Brain microvascular endothelial cell (primary cell): Measurements from ENCODE around the gene ABHD2.

Source experiments
- DNase-seq: peaks from one replicate; pipeline ENCODE4 v3.0.0-alpha.2; 2020
- H3K27ac ChIP-seq: fragments of 250-450 bp; sonication (Bioruptor Pico); 2 replicates; pipeline ENCODE4 v1.5.1; 2020; ENCODE audit warnings: mild to moderate bottlenecking, moderate library complexity
- H3K27me3 ChIP-seq: fragments of 250-450 bp; sonication (Bioruptor Pico); replicated peaks from 2 replicates; pipeline ENCODE4 v1.5.1; 2020; ENCODE audit warnings: mild to moderate bottlenecking
- H3K36me3 ChIP-seq: fragments of 250-450 bp; sonication (Bioruptor Pico); replicated peaks from 2 replicates; pipeline ENCODE4 v1.5.1; 2020; ENCODE audit warnings: mild to moderate bottlenecking
- H3K4me3 ChIP-seq: 2 replicates; pipeline ENCODE4 v1.5.1; 2011; ENCODE audit warnings: low read depth, mild to moderate bottlenecking, control low read depth, low read length, moderate library complexity
- in situ Hi-C: cut with HindIII; loops from 2 replicates; pipeline ENCODE4 v1.10.0; 2017; ENCODE audit warnings: low sequenced_read_pairs, low pct_ligation_motif_present
- TF ChIP-seq, protein P1 (sequence below): IDR thresholded peaks from 2 replicates; pipeline ENCODE4 v1.5.1; 2011; ENCODE audit warnings: low read depth, mild to moderate bottlenecking, moderate library complexity, low read length, control low read depth, inconsistent platforms; ENCODE audit errors: missing control alignments

Gene ABHD2

DNA sequence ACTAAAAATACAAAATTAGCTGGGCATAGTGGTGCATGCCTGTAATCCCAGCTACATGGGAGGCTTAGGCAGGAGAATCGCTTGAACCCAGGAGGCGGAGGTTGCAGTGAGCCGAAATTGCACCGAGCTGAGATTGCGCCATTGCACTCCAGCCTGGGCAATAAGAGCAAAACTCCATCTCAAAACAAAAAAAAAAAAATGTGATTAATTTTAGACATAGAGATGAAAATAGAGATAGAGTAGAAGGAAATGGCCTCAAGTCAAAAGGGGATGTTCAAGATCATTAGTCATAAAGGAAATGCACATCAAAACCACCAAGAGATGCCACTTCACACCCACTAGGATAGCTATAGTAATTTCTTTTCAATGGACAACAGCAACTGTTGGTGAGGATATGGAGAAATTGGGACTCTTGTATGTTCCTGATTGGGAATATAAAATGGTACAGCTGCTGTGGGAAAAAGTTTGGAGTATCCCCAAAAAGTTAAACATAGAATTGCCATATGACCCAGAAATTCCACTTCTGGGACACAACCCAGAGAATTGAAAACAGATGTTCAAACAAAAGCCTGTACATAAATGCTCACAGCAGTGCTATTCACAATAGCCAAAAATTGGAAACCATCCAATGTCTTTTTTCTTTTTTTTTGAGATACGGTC is 55.4 kb downstream of the ABHD2 start:
- in situ Hi-C loops: no loop called here
- H3K36me3 ChIP-seq: no peaks in the 10 kb centered on the region
- no peaks in the 10 kb centered on the region for H3K27me3 ChIP-seq
- H3K4me3 ChIP-seq: no peak overlapping the region
- H3K27ac ChIP-seq: peak overlapping the region; percentile 82
- TF ChIP-seq, protein P1, sequence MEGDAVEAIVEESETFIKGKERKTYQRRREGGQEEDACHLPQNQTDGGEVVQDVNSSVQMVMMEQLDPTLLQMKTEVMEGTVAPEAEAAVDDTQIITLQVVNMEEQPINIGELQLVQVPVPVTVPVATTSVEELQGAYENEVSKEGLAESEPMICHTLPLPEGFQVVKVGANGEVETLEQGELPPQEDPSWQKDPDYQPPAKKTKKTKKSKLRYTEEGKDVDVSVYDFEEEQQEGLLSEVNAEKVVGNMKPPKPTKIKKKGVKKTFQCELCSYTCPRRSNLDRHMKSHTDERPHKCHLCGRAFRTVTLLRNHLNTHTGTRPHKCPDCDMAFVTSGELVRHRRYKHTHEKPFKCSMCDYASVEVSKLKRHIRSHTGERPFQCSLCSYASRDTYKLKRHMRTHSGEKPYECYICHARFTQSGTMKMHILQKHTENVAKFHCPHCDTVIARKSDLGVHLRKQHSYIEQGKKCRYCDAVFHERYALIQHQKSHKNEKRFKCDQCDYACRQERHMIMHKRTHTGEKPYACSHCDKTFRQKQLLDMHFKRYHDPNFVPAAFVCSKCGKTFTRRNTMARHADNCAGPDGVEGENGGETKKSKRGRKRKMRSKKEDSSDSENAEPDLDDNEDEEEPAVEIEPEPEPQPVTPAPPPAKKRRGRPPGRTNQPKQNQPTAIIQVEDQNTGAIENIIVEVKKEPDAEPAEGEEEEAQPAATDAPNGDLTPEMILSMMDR: no peak
- DNase-seq: peak; percentile 66

DNA sequence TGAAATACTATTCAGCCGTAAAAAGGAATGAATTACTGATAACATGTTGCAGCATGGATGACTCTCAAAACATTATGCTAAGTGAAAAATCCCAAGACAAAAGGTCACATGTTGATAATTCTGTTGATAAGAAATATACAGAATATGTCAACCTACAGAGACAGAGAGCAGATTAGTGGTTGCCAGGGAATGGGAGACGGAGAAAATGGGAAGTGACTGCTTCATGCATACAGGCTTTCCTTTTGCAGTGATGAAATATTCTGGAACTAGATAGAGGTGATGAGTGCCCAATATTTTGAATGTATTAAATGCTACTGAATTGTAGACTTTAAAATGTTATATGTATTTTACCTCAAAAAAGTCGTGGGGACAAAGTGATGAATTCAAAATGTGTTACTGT is 56.2 kb downstream of the ABHD2 start:
- H3K27ac ChIP-seq: no peak overlapping the region
- in situ Hi-C loops: no loop called here
- no peak overlapping the region for H3K4me3 ChIP-seq
- no peaks in the 10 kb centered on the region for H3K27me3 ChIP-seq
- no peaks in the 10 kb centered on the region for H3K36me3 ChIP-seq
- DNase-seq: no peak
- TF ChIP-seq, protein P1: no peak

DNA sequence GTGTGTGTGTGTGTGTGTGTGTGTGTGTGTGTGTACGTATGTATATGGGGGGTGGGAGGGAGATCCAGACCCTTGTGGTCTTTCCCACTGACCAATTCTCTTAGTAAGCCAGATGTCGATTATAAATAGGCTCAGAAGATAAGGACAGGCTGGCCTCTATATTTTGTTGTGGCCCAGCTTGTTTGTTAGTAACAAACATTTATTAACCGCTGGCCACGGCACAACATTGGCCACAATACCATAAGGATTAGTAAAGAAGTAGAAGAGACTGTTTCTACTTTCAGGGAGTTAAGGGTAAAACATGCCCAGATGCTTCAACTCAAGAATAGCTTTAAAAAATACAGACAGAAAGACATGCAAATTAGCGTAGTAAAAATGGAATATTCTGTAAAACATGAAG is 58.1 kb downstream of the ABHD2 start:
- Histone ChIP-seq H3K27me3 (no peaks in the 10 kb centered on the region), H3K27ac (no peak overlapping the region), H3K4me3 (no peak overlapping the region), H3K36me3 (no peaks in the 10 kb centered on the region)
- in situ Hi-C loops: no loop called here
- DNase-seq: no peak
- TF ChIP-seq, protein P1: no peak

- Histone ChIP-seq H3K4me3 (no peak overlapping the region), H3K27ac (no peak overlapping the region), H3K27me3 (no peaks in the 10 kb centered on the region), H3K36me3 (peaks cover 15% of the 10 kb centered on the region)
- in situ Hi-C loops: no loop called here
- TF ChIP-seq, protein P1: no peak
- no peak for DNase-seq
Observed at GRCh38 chr15:89148126-89148525, 59.9 kb downstream of the ABHD2 start.

DNA sequence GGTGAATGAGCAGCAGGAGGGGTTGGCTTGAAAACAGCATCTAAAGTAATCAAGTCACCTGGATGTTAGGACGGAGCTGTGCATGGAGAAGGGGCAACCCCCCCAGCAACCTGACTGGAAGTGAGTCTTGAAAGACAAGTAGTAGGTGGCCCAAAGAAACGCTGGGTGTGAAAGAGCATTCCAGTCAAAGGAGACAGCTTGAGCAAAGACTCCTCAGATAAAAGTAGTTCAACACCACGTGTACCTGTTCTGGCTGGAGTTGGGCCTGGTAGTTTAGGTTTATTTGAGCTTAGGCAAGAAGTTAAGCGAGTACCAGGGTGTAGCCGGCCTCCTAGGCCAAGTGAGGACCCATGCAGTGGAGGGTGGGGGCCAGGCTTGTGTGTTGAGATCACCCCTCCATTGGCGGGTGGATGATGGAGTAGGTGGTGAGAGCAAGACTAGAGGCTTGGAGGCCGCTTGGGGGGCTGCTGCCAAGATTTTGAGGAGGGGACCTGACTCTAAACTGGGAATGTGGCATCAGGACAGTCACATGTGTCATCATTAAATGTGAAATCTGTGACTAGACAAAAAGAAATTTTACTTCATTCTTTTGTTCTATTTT is 61.3 kb downstream of the ABHD2 start:
- Histone ChIP-seq H3K27ac (no peak overlapping the region), H3K36me3 (peaks cover 15% of the 10 kb centered on the region), H3K27me3 (no peaks in the 10 kb centered on the region), H3K4me3 (no peak overlapping the region)
- TF ChIP-seq, protein P1: no peak
- in situ Hi-C loops: no loop called here
- DNase-seq: no peak

GRCh38 chr15:89150287-89150686 is 62.0 kb downstream of the ABHD2 start:
- H3K4me3 ChIP-seq: no peak overlapping the region
- H3K27ac ChIP-seq: no peak overlapping the region
- DNase-seq: no peak
- in situ Hi-C loops: no loop called here
- TF ChIP-seq, protein P1: no peak
- H3K27me3 ChIP-seq: no peaks in the 10 kb centered on the region
- H3K36me3 ChIP-seq: peaks cover 15% of the 10 kb centered on the region
